IPS-NIHi7 (cell line): ENCODE data around the gene EVA1A.
A peak's percentile ranks its signal among the peaks of the same experiment; 100 is the strongest.
"Not testable (repeated sequence)": the region's sequence is repeated elsewhere in the genome, so short reads cannot be mapped to it uniquely, and the experiment has no call there.

Experiments used
- DNase-seq: peaks from one replicate; pipeline ENCODE4 v3.0.0; 2012; ENCODE audit warnings: mixed read lengths; ENCODE audit errors: extremely low spot score

The EVA1A gene

DNA sequence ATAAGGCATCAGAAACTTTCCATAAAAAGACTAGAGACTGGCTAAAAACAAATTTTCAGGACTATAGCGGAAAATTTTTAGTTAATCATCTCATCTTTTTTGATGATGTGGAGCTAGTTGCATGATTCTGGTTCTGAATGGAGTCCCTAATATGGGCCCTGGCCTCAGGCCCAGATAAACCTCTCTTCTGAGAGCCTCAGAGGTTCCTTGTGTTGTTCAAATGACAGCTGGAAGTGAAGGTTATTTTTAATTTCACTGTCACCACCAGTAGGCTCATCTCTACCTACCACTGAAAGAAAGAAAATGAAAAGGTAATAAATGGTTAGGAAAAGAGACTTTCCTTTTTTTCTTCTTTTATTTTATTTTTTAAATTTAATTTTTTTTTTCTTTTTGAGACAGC is 75.9 kb downstream of the EVA1A start:
- DNase-seq: no peak

GRCh38 chr2:75483878-75484277 is 76.9 kb downstream of the EVA1A start:
- no peak for DNase-seq

GRCh38 chr2:75482398-75482797 is 78.3 kb downstream of the EVA1A start:
- no peak for DNase-seq

GRCh38 chr2:75480971-75481836 is 79.5 kb downstream of the EVA1A start:
- peak; percentile 41 for DNase-seq

GRCh38 chr2:75477696-75478095 is 83.0 kb downstream of the EVA1A start:
- not testable (repeated sequence) for DNase-seq

DNA sequence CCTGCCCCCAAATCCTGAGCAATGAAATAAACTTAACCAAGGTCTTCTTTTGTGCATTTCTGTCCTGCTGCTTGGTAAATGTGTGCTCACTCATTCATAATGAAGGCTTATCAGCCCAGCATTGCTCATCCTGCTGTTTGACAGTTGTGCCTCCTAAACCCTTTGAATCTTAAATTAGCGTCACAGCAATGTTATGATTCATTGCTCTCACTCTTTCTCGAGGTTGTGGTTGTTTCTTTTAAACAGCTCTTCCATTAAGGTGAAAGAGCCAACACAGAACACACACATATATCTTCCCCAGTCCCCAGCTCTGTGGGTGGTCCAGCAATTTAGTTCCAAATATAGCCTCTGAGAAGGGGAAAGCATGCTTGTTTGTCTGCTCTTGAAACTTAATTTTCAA is 84.0 kb downstream of the EVA1A start:
- no peak for DNase-seq

DNA sequence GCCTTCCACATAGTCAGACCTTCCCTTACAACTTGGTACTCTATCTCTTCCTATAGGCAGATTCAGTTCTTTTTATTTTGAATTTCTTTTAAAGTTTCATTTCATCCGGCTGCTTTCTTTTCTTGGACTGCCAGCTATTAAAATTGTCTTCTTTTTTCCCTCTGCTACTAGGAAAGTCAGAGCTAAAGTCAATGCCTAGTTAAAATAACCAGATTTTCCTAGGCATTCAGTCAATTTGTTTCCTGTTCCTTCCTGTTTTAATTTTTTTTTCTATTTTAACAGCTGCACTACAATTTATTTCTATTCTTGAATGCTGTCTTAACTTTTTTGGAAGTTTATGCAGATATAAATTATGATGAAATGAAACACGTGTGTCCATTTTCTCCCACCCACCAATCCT is 84.8 kb downstream of the EVA1A start:
- no peak for DNase-seq

DNA sequence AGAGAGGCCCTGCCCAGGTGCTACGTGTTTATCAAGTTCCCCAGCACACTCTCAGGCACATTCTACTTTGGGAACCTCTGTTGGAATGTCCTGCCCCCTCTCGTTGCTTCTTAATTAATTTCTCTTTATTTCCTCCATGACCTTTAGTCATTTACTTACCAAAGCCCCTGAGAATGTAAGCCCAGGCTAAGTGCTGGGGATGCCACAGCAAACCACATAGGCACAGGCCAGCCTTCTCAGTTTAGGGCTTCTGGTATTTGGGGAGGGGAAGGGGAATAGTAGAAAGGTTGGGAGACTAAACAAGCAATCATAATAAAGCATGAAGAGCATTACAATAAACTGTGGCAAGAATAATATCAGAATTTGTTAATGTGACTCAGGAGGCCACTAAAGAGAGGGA is 85.7 kb downstream of the EVA1A start:
- DNase-seq: no peak

DNA sequence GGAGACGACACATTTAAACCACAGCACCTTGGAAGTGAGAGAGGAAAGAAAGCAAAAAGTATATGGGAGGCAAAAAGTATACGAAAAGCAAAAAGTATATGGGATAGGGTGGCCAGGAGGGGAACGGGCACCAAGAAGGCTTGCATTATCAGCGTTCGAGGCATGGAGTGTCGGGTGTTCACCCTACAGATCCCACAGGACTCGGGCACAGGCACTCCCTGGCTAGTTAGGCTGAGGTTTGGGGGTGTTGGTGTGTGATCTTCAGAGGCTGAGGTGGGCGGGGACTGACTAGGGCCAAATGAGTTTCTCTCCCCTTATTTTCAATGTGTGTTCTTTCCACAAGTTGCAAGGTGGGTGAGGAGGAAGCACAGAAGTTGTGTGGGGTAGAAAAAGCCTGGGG is 86.6 kb downstream of the EVA1A start:
- no peak for DNase-seq

DNA sequence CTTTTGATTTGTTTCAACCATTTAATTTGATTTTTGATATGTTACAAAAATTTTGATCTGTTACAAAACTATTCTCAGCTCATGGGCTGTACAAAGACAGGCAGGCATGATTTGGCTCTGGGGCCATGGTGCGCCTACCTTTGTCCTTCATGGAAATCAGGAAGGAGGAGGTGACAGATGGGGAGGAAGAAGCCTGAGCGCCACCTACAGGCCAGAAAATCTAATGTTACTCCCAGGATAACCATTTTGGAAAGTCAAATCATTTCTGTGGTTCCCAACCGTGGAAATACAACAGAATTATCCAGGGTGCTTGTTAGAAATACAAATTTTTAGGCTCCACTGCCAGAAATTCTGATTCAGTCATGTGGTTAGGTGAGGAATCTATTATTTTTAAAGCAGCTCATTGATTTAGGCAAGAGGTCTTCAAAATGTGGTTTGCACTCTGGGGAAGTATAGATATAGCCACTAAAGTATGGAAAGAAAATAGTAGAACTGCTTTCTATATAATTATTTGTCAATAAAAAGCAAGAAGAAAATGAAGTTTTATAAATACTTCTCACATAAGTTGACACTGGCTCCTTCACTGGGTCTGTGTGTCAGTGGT is 93.9 kb downstream of the EVA1A start:
- DNase-seq: peak; percentile 75

- DNase-seq: no peak
Measured at GRCh38 chr2:75465317-75465984, 95.3 kb downstream of the EVA1A start.

DNA sequence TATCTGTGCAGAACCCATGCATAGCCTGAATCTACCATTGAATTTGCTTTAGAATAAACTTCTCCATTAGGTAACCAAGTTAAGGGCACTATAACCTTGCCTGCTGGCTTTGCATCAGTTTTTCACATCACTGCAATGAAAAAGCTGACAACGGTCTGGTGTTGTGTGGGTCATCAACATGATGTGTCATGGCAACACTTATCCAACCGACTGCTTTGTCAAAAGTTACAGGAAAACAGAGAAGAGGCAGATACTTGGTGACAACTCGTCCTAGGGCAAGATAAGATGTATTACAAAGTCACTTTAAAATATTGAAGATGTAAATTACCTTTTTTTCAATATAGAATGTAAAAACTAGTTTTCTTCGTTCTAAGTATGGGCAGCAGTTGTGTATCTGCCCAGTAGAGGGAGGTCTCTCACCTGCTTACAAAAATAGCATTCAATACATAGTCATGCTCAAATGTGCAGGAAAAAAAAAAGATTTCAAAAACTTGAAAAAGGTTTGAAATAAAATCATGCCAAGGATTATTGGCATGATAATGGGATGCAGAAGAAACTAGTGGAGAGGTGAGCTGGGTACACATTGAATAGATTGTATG is 96.3 kb downstream of the EVA1A start:
- DNase-seq: no peak

- no peak for DNase-seq
Measured at GRCh38 chr2:75462721-75463120, 98.0 kb downstream of the EVA1A start.

DNA sequence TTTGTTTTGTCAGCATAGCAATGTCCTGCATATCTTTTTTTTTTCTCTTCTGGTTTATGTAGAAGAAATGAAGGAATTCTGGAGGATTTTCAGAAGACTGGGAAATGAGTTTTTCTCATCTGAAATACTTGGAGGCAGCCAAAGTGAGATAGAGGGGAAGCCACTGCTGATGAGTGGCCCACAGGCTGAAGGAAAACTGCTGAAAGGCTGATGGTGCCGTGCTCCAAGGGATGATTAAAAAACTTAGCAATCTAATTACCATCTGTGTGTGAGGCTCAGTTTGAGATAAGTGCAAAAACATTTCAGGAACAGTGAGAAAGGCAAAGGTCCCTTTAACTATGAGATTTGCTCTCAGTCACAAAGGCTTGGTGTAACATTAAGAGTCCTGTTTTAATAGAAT is 98.5 kb downstream of the EVA1A start:
- no peak for DNase-seq

GRCh38 chr2:75460630-75461029 is 100.1 kb downstream of the EVA1A start:
- DNase-seq: no peak

DNA sequence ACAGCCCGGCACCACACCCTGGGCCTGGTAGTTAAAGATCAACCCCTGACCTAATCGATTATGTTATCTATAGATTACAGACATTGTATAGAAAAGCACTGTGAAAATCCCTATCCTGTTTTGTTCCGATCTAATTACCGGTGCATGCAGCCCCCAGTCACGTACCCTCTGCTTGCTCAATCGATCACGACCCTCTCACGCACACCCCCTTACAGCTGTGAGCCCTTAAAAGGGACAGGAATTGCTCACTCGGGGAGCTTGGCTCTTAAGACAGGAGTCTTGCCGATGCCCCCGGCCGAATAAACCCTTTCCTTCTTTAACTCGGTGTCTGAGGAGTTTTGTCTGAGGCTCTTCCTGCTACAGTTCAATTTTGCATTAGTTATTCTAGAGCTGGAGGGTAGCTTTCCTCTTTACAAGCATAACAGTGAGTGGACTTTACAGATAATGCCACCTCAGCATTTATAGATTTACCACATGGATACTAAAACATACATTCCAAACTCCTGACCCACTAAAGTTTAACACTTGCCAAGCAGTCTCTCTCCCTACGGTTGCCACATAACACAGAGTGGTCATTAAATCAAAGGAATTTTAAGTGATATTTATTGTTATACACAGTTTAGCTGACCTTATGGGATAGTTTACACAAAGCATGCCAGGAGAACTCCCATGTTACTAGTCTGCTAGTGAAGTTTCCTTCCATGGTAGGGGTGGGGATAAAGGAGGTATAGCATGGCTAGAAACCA is 101.0 kb downstream of the EVA1A start:
- no peak for DNase-seq

DNA sequence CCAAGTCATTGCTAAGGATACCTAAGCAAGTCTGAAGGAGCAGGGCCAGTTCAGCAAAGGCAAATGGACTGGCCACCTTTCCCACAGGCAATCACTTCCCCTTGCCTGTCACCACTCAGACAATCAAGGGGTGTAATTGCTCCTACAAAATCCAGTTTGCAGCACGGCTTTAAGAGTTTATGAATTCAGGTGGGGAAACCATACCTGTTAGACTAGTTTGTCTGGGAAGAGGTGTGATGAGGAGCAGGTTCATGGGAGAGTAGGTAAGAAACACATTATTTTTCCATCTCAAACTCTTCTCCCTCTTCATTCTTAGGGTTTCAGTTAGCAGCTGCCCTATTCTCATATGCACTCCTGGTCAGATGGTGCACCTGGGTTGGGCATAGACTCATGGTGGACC is 102.5 kb downstream of the EVA1A start:
- DNase-seq: no peak

DNA sequence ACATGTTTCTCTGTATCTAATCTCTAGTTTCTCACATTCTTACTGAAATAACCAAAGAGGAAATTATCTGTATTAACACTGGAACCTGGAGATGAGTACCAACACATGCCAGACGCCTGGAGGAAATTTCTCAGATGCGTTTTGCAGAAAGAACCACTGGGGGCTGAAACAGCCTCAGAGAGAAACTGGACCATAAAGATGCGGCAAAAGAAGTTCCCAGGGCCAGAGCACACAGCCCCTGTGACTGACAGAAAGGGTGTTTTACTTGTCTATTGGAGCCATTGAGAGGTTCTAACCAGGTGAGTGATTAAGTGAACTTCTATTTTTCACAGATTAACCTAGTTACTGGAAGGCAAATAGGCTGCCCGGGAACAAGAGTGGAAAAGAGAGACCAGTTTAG is 103.9 kb downstream of the EVA1A start:
- no peak for DNase-seq

- DNase-seq: no peak
Measured at GRCh38 chr2:75456111-75456510, 104.6 kb downstream of the EVA1A start.

GRCh38 chr2:75454241-75454620 is 106.5 kb downstream of the EVA1A start:
- no peak for DNase-seq

DNA sequence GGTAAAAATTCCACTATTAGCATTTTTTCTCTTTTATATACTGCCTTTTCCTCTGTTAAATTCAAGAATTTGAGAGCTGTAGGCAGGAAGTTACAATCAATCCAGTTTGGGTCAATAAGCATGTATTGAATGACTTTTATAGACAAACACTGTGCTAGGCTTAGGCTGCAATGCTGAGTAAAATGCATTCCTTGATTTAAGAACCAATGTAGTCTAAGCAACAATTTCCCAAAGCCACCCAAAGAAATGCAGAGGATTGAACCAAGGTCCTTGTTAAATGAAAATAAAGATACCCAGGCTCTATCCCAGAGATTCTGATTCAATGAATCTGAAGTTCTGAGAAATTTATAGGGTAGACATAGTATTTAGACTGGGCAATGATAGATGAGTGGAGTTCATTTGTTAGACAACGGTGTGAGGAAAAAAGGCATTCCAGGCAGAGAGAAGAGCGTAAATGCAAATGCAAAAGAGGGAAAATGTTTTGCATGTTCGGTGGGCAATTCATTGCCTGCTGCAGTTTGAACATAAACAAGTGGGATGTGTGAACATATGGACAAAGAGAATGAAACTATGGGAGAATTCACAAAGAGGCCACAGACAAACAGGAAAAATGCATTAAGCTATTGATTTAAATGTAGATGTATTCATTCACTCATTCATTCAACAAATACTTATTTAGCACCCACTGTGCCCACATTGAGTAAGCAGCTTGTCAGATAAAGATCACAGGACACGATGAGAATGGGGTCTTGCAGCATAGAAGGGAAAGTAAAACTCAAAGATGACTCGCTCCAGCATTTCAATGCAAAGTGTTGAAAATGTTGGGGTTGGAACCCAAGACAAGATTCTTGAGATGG is 107.1 kb downstream of the EVA1A start:
- no peak for DNase-seq
